IMR-90 (cell line): ENCODE data around the gene STX4. TPM values are rescaled to one million over a fixed set of nuclear protein-coding genes. Genes with fewer than 3 reads are reported as not detected.

Experiments
- ATAC-seq: fragments of 200-7000 bp; cut with Tn5 transposase; 2 replicates; pipeline ENCODE4 v1.9.1; 2020; ENCODE audit warnings: low read depth, mild to moderate bottlenecking, moderate library complexity
- BruUV-seq: library from RNA; stranded (reverse); fragments of 400-500 nt; replicated peaks from 2 replicates; lab custom pipeline; 2021; lab: Mats Ljungman, UMichigan
- CTCF ChIA-PET: fragments of 300-600 bp; formaldehyde crosslinking; extraction: SDS; loops from one replicate; lab custom pipeline; 2021; ENCODE audit warnings: antibody characterized with exemption; lab: Yijun Ruan, JAX
- POLR2A ChIA-PET: fragments of 300-600 bp; sonication (Branson Sonifier 250); formaldehyde crosslinking; loops from one replicate; lab custom pipeline; 2022; ENCODE audit warnings: antibody characterized with exemption; ENCODE audit not compliant: unreplicated experiment; lab: Charles Lee
- DNase-seq: peaks from one replicate; pipeline ENCODE4 v3.0.0; 2013
- H2AFZ ChIP-seq: replicated peaks from 2 replicates; pipeline ENCODE3; 2013; ENCODE audit warnings: low read length, mild to moderate bottlenecking; ENCODE audit not compliant: poor library complexity
- H2AK5ac ChIP-seq: 2 replicates; pipeline ENCODE4 v1.6.1; 2013; ENCODE audit warnings: low read depth, low read length, inconsistent platforms
- H2AK9ac ChIP-seq: replicated peaks from 2 replicates; pipeline ENCODE3; 2013; ENCODE audit warnings: mild to moderate bottlenecking, low read depth, low read length, moderate library complexity; ENCODE audit not compliant: poor library complexity
- H2BK120ac ChIP-seq: 2 replicates; pipeline ENCODE4 v1.6.1; 2013; ENCODE audit warnings: low read depth, low read length, inconsistent platforms
- H2BK15ac ChIP-seq: 3 replicates; pipeline ENCODE4 v1.6.1; 2013; ENCODE audit warnings: low read depth, low read length, inconsistent platforms
- H2BK20ac ChIP-seq: 2 replicates; pipeline ENCODE4 v1.6.1; 2013; ENCODE audit warnings: low read depth, mild to moderate bottlenecking, inconsistent platforms, low read length, moderate library complexity
- H2BK5ac ChIP-seq: 2 replicates; pipeline ENCODE4 v1.6.1; 2013; ENCODE audit warnings: mild to moderate bottlenecking, low read depth, low read length, inconsistent platforms; ENCODE audit not compliant: poor library complexity, severe bottlenecking
- H3K14ac ChIP-seq: replicated peaks from 2 replicates; pipeline ENCODE4 v1.6.1; 2013; ENCODE audit warnings: low read depth, low read length, inconsistent platforms
- H3K18ac ChIP-seq: 2 replicates; pipeline ENCODE4 v1.6.1; 2013; ENCODE audit warnings: low read depth, low read length, control low read depth
- H3K23ac ChIP-seq: 2 replicates; pipeline ENCODE4 v1.6.1; 2013; ENCODE audit warnings: low read depth, low read length, inconsistent platforms
- H3K27ac ChIP-seq: 2 replicates; pipeline ENCODE4 v1.5.1; 2013; ENCODE audit warnings: mild to moderate bottlenecking, control low read depth, low read length; ENCODE audit not compliant: insufficient read depth
- H3K27me3 ChIP-seq: 2 replicates; pipeline ENCODE4 v1.6.1; 2013; ENCODE audit warnings: low read length; ENCODE audit not compliant: control insufficient read depth, insufficient read depth
- H3K36me3 ChIP-seq: 2 replicates; pipeline ENCODE4 v1.6.1; 2013; ENCODE audit warnings: low read length, mixed read lengths; ENCODE audit not compliant: control insufficient read depth, insufficient read depth
- H3K4ac ChIP-seq: 2 replicates; pipeline ENCODE4 v1.6.1; 2013; ENCODE audit warnings: low read depth, low read length, inconsistent platforms
- H3K4me1 ChIP-seq: 2 replicates; pipeline ENCODE4 v1.6.1; 2013; ENCODE audit warnings: low read length, mixed read lengths; ENCODE audit not compliant: control insufficient read depth, insufficient read depth
- H3K4me2 ChIP-seq: 2 replicates; pipeline ENCODE4 v1.6.1; 2013; ENCODE audit warnings: low read depth, mild to moderate bottlenecking, control low read depth, low read length, moderate library complexity
- H3K4me3 ChIP-seq: 2 replicates; pipeline ENCODE4 v1.5.1; 2013; ENCODE audit warnings: low read depth, mild to moderate bottlenecking, control low read depth, low read length, moderate library complexity; ENCODE audit not compliant: insufficient read depth
- H3K56ac ChIP-seq: 2 replicates; pipeline ENCODE4 v1.6.1; 2013; ENCODE audit warnings: low read length, inconsistent platforms; ENCODE audit not compliant: insufficient read depth; ENCODE audit errors: extremely low read depth
- H3K79me1 ChIP-seq, 2 experiments: 2 replicates each; pipeline ENCODE4 v1.6.1; 2013; ENCODE audit warnings: low read length in 2 of 2, inconsistent platforms in 1 of 2, low read depth in 1 of 2
- H3K9ac ChIP-seq: 2 replicates; pipeline ENCODE4 v1.6.1; 2013; ENCODE audit warnings: low read depth, low read length, control low read depth
- H3K9me1 ChIP-seq: 2 replicates; pipeline ENCODE4 v1.6.1; 2013; ENCODE audit warnings: low read length, inconsistent platforms; ENCODE audit not compliant: insufficient read depth
- H3K9me3 ChIP-seq: 2 replicates; pipeline ENCODE4 v1.6.1; 2013; ENCODE audit warnings: low read length; ENCODE audit not compliant: control insufficient read depth, insufficient read depth
- H4K20me1 ChIP-seq: 2 replicates; pipeline ENCODE4 v1.6.1; 2013; ENCODE audit warnings: low read length, inconsistent platforms; ENCODE audit not compliant: insufficient read depth
- H4K5ac ChIP-seq: 2 replicates; pipeline ENCODE4 v1.6.1; 2013; ENCODE audit warnings: mild to moderate bottlenecking, low read depth, low read length, control low read depth
- H4K8ac ChIP-seq, 2 experiments: 2 replicates each; pipeline ENCODE4 v1.6.1; 2013; ENCODE audit warnings: low read depth in 2 of 2, low read length in 2 of 2, control low read depth in 1 of 2, inconsistent platforms in 1 of 2
- H4K91ac ChIP-seq: 2 replicates; pipeline ENCODE4 v1.6.1; 2013; ENCODE audit warnings: low read depth, low read length, inconsistent platforms; ENCODE audit not compliant: insufficient read depth
- FOS ChIP-seq: fragments of 150-350 bp; IDR thresholded peaks from 2 replicates; pipeline ENCODE4 v1.6.1; 2016; ENCODE audit warnings: low read depth, low read length
- MAZ ChIP-seq: IDR thresholded peaks from 2 replicates; pipeline ENCODE4 v1.6.1; 2012; ENCODE audit warnings: low read depth, mild to moderate bottlenecking, low read length, improper control_type of control experiment, moderate library complexity, borderline replicate concordance
- POLR2A ChIP-seq: IDR thresholded peaks from 2 replicates; pipeline ENCODE4 v1.6.1; 2012; ENCODE audit warnings: mild to moderate bottlenecking, low read depth, low read length
- RFX5 ChIP-seq: IDR thresholded peaks from 2 replicates; pipeline ENCODE4 v1.8.0; 2012; ENCODE audit warnings: low read depth, mild to moderate bottlenecking, low read length, moderate library complexity
- WGBS, 2 experiments: methylation state at CpG; one replicate each; pipeline versions ENCODE4 v1.1.5 to v1.1.7; 2013; ENCODE audit warnings: missing lambda C conversion rate in 2 of 2; ENCODE audit not compliant: insufficient read length in 1 of 2; ENCODE audit errors: extremely low coverage in 2 of 2; 5-methylcytosine and 5-hydroxymethylcytosine counted together
- dilution Hi-C: fragments of 300-500 bp; cut with HindIII; formaldehyde crosslinking; loops from one replicate; pipeline ENCODE4 v1.14.3; 2018; ENCODE audit warnings: low sequenced_read_pairs; ENCODE audit not compliant: unreplicated experiment
- in situ Hi-C: fragments of 300-500 bp; cut with MboI; formaldehyde crosslinking; loops from 3 replicates; pipeline ENCODE4 v1.14.3; 2019; ENCODE audit warnings: low sequenced_read_pairs, inconsistent platforms, mixed read lengths
- intact Hi-C: fragments of 100-400 bp; cut with micrococcal nuclease; formaldehyde crosslinking; loops from 2 replicates; pipeline ENCODE4 v1.10.0; 2022
- polyA plus RNA-seq, 3 experiments: library from polyadenylated mRNA; depleted of rRNA; stranded (reverse); fragments of >200 nt; gene quantifications; 2 replicates each; pipeline ENCODE4 v1.2.3, GENCODE V29; 2012; ENCODE audit warnings: low replicate concordance in 1 of 3
- total RNA-seq: library from RNA; depleted of rRNA; stranded (reverse); fragments of >200 nt; gene quantifications from 2 replicates; pipeline ENCODE4 v1.2.3, GENCODE V29; 2012
- TF ChIP-seq, protein P1 (sequence below): fragments of 150-350 bp; IDR thresholded peaks from 2 replicates; pipeline ENCODE4 v1.6.1; 2017; ENCODE audit warnings: mild to moderate bottlenecking, antibody characterized with exemption, low read length, low read depth

Gene STX4
- total and polyA plus RNA-seq, 2 of the 4 experiments (the other 2 are of a cell fraction) = 23.5 to 67.9 TPM

DNA sequence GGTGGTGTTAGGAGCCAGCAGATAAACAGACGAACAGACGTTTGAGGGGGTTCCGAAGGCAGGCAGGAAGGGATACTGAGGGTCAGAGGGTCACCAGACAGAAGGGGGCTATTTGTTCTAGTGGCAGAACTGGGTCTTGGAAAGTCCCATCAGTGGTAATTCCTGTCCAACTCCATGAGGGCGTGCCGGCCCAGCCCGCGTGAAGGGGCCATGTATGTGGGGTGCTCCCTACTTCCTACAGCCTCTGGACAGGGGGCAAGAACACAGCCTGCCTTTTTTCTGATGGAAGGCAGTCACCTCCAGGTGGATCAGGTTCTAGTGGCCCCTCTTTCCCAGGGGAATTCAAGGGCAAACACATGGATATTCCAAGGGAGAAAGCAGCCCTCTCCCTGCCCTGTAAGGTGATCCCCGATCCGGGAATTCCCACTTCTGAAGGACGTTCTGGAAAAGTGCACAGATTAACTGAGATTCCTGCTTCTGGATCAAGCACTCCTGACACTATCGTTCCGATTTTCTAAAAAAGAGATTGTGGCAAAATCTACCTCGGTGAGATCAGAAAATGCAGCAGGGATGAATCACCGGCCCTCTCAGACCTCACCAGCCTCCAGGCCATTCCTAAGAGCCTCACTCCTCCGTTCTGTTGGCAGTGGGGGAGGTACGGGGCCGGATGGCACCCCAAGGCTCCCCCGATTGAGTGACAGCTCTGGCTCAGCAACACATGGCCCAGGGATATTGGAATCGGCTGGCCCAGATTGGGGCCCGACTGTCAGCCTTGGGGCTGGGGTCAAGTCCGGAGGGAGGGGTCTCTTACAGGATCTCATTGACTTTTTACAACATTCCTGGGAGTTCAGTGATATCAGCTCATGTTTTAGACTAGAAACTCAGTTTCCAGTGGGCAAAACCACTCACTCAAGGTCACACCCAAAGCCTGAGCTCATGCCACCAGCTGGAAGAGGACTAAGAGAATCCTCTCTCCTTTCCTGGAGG is 35.3 kb upstream of the STX4 start:
- peak overlapping the region; percentile 91 for H2AFZ ChIP-seq
- peak overlapping the region; percentile 70 for H3K18ac ChIP-seq
- BruUV-seq = no TSS peak
- DNase-seq (peak; percentile 84), ATAC-seq (peak; percentile 79)
- H3K23ac ChIP-seq = peak overlapping the region; percentile 92
- H3K27ac ChIP-seq = peak overlapping the region; percentile 69
- H3K56ac ChIP-seq = peak overlapping the region; percentile 86
- dilution Hi-C loops (no loop called here), in situ Hi-C loops (loop anchor here (10.0 to 25.0 kb wide), 2 partner anchors 447 to 714 kb away; partner anchors contain the start of gene ZNF843), intact Hi-C loops (loop anchor here (2.0 to 5.0 kb wide), 2 partner anchors 35 to 74 kb away; partner anchors contain the start of genes STX4, ZNF646 and ZNF668)
- H2BK5ac ChIP-seq = peak overlapping the region; percentile 95
- peak overlapping the region; percentile 43; the same call in 1 of the 2 replicates for H3K4me3 ChIP-seq
- WGBS, 2 experiments = 42% methylated on average over 6 of the region's 21 CpGs; no CpG with 5 or more reads in 1 of the 2 experiments
- H3K4me1 ChIP-seq = peaks cover 27% of the 10 kb centered on the region
- H2BK20ac ChIP-seq = peak overlapping the region; percentile 95
- CTCF ChIA-PET = interaction anchor here (0.5 to 0.9 kb wide), 4 partner anchors 13 to 457 kb away, joined by 3 to 4 read pairs (median 4); partner anchors contain the start of gene HSD3B7
- peaks cover 0 to 18% of the 10 kb centered on the region in 2 experiments; a peak in 1 of 4 replicates for H3K79me1 ChIP-seq
- H4K20me1 ChIP-seq = no peaks in the 10 kb centered on the region
- H3K14ac ChIP-seq = peak overlapping the region; percentile 97
- H2BK120ac ChIP-seq = peak overlapping the region; percentile 89
- peak overlapping the region; percentile 57 for H3K9ac ChIP-seq
- H4K5ac ChIP-seq = peak overlapping the region; percentile 72
- H3K9me3 ChIP-seq = no peaks in the 10 kb centered on the region
- H3K36me3 ChIP-seq = peaks cover 1% of the 10 kb centered on the region; the same call in 1 of the 2 replicates
- H3K4me2 ChIP-seq = peak overlapping the region; percentile 83
- H3K9me1 ChIP-seq = peaks cover 18% of the 10 kb centered on the region
- TF ChIP-seq MAZ (peak; percentile 48; the same call in 1 of the 2 replicates), RFX5 (no peak), FOS (peak; percentile 70; the same call in 1 of the 2 replicates), POLR2A (peak; percentile 52; the same call in 1 of the 2 replicates)
- TF ChIP-seq, protein P1, sequence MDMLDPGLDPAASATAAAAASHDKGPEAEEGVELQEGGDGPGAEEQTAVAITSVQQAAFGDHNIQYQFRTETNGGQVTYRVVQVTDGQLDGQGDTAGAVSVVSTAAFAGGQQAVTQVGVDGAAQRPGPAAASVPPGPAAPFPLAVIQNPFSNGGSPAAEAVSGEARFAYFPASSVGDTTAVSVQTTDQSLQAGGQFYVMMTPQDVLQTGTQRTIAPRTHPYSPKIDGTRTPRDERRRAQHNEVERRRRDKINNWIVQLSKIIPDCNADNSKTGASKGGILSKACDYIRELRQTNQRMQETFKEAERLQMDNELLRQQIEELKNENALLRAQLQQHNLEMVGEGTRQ = 0 out of 2 replicates have a peak, but pooled peaks have one; percentile 2
- peak overlapping the region; percentile 94 to 96 for H4K8ac ChIP-seq
- no peaks in the 10 kb centered on the region for H3K27me3 ChIP-seq
- peak overlapping the region; percentile 91 for H2BK15ac ChIP-seq
- H2AK5ac ChIP-seq = peak overlapping the region; percentile 98
- peak overlapping the region; percentile 95 for H4K91ac ChIP-seq
- POLR2A ChIA-PET = interaction anchor here (0.6 to 1.0 kb wide), 4 partner anchors 9 to 474 kb away, joined by 3 to 6 read pairs (median 4); partner anchors contain the start of gene TGFB1I1
- peak overlapping the region; percentile 97 for H3K4ac ChIP-seq
- H2AK9ac ChIP-seq = peak overlapping the region; percentile 92
